ENCODE data around the gene MARVELD3. TPM values are rescaled to one million over a fixed set of nuclear protein-coding genes. Genes with fewer than 3 reads are reported as not detected.

Gene MARVELD3
- total RNA-seq, 1 donor from 2014 or later = 3.6 TPM

DNA sequence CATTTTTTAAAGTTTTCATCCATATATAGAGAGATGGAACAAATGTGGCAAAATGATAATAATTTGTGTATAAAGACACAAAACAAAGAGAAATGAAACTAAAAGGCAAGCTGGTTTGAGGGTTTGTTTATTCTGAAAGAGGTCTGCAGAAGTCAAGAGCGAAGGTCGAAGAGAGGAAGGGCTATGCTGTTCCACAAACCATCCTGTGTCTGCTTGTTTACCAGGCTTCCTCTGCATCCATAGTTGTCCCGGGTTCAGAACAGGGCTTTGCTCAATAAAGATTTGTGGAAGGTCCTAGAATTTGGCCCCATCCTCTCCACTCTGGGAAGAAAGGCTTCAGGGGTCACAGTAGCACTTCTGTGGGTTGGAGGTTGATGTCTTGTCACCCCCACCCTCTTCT is 2.4 kb upstream of the MARVELD3 start:
- no peak for ATAC-seq

GRCh38 chr16:71625113-71625850 is 702 bp upstream of the MARVELD3 start:
- ATAC-seq = no peak

- ATAC-seq = peak; percentile 43
Observed at GRCh38 chr16:71626858-71627213, 852 bp downstream of the MARVELD3 start.

DNA sequence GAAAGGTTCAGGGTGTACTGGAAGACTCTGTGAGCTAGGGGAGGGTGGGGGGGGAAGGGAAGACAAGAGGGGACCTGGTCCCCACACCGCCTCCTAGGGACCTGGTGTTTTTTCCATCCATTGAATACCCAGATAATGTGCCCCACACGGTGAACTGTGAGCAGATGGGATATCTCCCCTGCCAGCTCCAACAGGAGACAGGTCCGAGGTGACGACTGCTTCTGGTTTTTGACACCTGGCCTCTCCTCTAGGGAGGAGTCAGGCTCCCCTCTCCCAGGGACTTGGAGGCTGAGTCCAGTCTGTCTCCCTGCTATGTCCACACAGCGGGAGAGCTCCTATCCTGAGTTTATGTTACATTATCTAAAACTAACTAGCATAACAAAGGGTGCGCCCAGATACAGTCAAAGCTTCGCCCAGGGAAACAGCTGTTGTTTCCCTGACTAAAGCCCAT is 1.8 kb downstream of the MARVELD3 start:
- ATAC-seq = no peak

- peak; percentile 68 for ATAC-seq
Observed at GRCh38 chr16:71628810-71629209, 2.8 kb downstream of the MARVELD3 start.

DNA sequence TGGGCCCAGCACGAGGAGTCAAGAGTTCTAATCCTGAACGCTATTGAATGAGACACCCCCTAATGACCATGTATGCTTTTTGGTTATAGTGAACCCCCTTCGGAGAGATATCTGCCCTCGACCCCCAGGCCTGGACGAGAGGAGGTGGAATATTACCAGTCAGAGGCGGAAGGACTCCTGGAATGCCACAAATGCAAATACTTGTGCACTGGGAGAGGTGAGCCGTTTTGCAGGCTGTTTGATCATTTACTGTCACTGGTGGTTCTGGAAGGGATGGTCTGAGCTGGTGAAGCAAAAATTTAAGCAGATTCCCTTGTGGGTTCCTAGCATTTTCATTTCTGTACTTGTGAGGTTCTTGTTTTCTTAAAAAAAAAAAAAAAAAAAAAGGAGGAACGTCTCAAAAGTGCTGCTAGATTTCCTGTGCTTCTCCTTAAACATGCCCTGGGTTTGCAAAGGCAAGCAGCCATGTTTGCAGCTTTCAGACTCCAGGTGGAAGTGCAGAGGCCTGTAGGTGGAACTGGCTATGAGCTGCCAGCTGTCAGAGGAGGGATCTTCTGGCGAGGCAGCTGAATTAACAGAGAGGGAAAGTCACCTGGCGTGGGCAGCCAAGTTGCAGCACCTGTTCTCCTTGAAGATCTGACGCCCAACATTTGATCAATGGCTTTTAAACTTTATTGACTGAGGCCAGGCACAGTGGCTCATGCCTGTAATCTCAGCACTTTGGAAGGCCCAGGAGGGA is 3.5 kb downstream of the MARVELD3 start:
- ATAC-seq = no peak

DNA sequence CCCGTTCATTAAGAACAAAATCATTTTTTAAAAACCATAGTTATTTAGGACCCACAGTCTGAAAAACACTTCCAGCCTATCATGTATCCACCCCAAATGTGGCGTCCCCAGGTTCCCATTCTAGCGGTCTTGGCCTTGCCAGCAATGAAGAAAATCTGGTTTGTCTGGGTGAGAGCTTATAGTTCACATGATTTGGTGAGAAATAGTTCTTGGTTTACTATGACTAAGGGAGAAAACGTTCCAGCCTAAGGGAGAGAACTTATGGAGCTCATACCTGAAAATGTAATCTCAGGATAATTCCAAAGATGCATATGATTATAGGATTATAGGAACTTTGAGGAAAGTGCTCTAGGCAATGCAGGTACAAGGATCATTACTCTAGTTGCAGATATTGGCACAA is 4.8 kb downstream of the MARVELD3 start:
- ATAC-seq = peak; percentile 68

GRCh38 chr16:71631776-71632175 is 5.8 kb downstream of the MARVELD3 start:
- no peak for ATAC-seq

DNA sequence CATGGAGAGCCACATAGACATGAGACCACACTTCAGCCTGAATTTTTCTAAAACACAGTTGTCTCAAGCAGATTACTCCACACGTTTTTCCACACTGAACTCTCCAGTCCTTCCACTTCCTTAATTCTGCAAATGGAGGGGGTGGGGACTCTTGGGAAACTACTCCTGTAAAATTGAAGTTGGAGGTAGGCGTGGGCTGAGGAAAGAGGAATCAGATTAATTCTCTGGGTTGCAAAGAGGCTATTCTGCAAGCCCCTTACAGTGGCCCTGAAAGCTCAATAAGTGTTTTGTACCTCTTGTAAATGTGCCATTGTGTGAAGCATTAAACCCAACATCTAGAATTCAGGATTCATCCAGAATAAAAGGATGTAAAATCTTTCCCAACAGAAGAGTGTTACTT is 9.6 kb downstream of the MARVELD3 start:
- no peak for ATAC-seq

DNA sequence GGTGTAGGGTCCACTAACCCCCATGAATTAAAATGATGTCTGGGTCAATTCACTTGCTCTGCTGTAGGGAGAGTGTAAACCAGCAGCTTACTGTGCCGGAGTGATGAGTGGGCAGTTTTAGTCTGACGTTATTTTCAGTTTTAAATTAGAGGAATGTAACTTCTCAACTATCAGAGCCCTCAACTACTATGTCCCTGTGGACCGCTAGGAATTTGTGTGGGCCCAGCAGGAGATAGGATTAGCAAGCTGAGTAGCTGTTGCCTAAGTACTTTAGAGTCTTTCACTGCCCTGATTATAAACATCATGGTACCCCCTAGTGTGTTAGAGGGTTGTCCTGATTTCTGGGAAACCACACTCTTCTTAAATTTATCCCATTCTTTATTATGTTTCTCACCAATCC is 11.4 kb downstream of the MARVELD3 start:
- no peak for ATAC-seq

DNA sequence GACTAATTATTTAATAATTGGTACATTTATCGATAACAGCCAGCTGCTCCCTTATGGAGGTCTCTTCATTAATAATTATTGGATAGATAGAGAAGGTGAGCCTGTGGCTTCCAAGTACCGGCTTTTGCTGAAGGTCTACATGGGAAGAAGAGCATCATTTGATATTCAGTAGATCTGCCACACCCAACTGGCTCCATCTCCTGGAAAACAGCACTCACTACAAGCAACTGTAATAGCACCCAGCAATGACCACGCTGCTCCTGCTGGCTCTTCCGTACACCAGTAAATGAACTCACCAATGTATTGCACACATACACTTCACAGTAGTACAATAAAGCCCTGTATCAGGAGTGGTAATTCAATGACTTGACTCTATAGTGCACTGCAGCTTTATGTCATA is 19.5 kb downstream of the MARVELD3 start:
- peak; percentile 67 for ATAC-seq

DNA sequence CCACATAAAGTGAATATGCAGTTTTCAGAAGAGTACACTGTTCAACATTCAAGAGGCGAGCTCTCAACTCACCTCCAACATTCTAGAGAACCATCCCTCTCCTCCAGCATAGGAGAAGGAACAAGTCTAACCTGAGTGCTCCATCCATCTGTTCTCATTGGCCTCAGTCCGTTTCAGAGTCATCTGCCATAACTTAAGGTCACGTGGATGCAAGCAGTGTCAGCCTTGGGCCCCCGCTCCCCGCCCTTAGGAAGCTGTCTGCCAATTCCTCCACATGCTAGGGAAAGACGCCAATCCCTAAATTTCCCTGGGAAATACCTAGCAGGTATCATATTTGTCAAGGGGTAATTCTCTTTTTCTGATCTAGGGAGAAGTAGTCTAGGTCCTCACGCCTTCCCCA is 21.4 kb downstream of the MARVELD3 start:
- no peak for ATAC-seq

- ATAC-seq = no peak
Observed at GRCh38 chr16:71648162-71648561, 22.2 kb downstream of the MARVELD3 start.

GRCh38 chr16:71648921-71649320 is 22.9 kb downstream of the MARVELD3 start:
- peak; percentile 8 for ATAC-seq

DNA sequence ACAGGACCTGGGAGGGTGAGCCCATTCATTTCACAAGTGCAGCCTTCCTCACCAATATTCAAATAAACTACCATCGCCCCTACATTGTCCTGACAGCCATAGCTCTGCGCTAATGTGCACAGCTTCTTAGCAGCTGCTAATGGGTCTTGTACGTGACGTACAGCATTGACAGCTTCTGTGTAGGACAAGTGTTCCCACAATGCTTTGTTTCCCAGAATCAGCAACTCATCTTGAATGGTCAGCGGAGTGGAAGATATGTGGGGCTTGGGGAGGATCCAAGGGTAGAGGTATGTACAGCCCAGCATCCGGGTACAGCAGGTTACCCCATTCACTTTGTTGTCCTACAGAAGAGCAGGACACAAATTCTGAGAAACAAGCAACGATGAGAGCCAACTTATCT is 23.7 kb downstream of the MARVELD3 start:
- no peak for ATAC-seq

GRCh38 chr16:71658771-71659170 is 32.8 kb downstream of the MARVELD3 start:
- no peak for ATAC-seq

GRCh38 chr16:71659471-71659870 is 33.5 kb downstream of the MARVELD3 start:
- ATAC-seq = no peak

DNA sequence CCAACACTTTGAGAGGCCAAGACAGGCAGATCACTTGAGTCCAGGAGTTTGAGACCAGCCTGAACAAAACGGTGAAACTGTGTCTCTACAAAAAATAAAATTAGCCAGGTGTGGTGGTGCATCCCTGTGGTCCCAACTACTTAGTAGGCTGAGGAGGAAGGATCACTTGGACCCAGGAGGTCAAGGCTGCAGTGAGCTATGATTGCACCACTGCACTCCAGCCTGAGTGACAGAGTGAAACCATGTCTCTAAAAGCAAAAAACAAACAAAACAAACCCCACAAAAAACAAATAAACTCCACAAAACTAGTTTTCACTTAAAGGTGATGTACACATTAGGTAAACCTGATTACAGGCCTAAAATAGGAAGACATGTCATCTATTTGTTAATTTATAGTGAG is 40.3 kb downstream of the MARVELD3 start:
- ATAC-seq = no peak

- no peak for ATAC-seq
Observed at GRCh38 chr16:71666928-71667707, 41.1 kb downstream of the MARVELD3 start.

- ATAC-seq = no peak
Observed at GRCh38 chr16:71669926-71670536, 44.0 kb downstream of the MARVELD3 start.

DNA sequence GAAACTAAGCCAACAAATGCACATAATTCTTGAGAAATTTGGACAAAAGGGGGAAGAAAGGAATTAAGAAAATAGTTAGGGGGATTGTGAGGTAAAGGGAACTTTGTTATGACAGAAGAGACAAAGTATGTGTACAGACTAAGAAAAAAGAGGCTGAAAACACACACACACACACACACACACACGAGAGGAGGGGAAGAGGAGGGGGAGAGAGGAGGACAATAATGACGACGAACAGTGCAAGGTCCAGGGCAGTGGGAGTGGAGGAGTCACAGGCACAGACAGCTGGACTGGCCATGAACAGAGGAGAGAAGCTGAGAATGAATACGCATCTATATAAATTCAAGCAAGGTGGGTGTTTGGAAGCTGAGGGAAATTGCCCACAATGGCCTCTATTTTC is 44.6 kb downstream of the MARVELD3 start:
- no peak for ATAC-seq

DNA sequence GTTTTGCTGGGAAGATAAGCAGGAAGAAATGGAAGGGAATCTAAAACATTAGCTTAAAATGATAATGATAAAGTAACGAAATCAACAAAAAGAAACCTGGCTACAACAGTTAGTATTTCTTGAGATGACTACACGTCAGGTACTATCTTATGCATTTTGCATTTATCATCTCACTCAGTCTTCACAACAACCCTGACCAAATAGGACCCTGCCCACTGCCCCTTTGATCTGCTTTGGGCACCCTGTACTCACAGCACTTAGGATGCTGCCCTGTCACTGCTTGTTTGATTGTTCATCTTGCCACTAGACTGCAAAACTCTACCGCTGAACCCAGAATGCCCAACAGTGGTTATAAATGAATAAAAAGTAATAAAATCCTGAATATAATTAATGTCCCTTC is 45.2 kb downstream of the MARVELD3 start:
- no peak for ATAC-seq

DNA sequence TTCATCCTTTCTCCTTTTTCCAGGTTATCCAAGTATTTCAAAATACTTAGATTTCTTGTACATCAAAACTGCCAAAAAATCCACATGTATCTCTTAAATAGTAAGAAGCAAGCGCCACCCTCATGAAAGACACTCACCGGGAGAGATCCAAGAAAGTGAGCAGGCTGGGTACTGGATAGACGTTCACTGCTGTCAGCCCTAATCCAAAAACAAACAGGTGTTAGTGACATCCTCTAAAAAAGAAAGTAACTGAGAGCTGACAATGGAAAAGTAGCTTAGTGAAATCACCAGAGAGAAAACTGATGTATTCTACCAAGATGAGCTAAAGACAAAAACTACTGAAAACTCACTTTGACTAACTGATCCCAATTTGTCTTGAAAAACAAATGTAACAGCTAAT is 46.1 kb downstream of the MARVELD3 start:
- no peak for ATAC-seq
